Measurements from ENCODE around the gene MFNG.

GRCh38 chr22:37507731-37508130 lies 21.5 kb upstream of the MFNG start:
- TF ChIP-seq POLR2AphosphoS5 (IDR thresholded peaks at IDR 0.05) (no peak), POLR2A (IDR thresholded peaks at IDR 0.05) (no peak)
